Omental fat pad (tissue), 4 donors: Measurements from ENCODE around the gene FBXO45. TPM values are rescaled to one million over a fixed set of nuclear protein-coding genes. Genes with fewer than 3 reads are reported as not detected.
"Not testable (repeated sequence)": the region's sequence is repeated elsewhere in the genome, so short reads cannot be mapped to it uniquely, and the experiment has no call there.

Experiments used
- ATAC-seq: fragments of 150-250 bp; one replicate; pipeline ENCODE4 v1.9.1; 2016; ENCODE audit warnings: mild to moderate bottlenecking, moderate library complexity; ENCODE audit not compliant: low FRiP score
- DNase-seq: peaks from one replicate; pipeline ENCODE4 v3.0.0-alpha.2; 2019; ENCODE audit warnings: low spot score
- CTCF ChIP-seq, 3 donors: fragments of 450-650 bp; IDR thresholded peaks; one replicate each; pipeline ENCODE4 v1.5.1; 2016 to 2017; ENCODE audit warnings: antibody characterized with exemption in 3 of 3, mild to moderate bottlenecking in 3 of 3, moderate library complexity in 2 of 3
- total RNA-seq, 4 donors: library from RNA; depleted of rRNA; stranded (reverse); fragments of >200 nt; gene quantifications; one replicate each; pipeline ENCODE4 v1.1.0, GENCODE V29; 2016

Gene FBXO45
- total RNA-seq, 4 donors from 2014 or later: 7.0 to 11.3 (median 7.1) TPM

GRCh38 chr3:196546537-196546936, 21.9 kb upstream of the FBXO45 start:
- TF ChIP-seq CTCF (IDR thresholded peaks at IDR 0.05): no peak
- no peak for ATAC-seq
- DNase-seq: no peak

- ATAC-seq: no peak
- DNase-seq: no peak
- no peak for TF ChIP-seq CTCF (IDR thresholded peaks at IDR 0.05)
Measured at GRCh38 chr3:196547067-196547466, 21.4 kb upstream of the FBXO45 start.

GRCh38 chr3:196549312-196549711, 19.1 kb upstream of the FBXO45 start:
- not testable (repeated sequence) for DNase-seq, ATAC-seq

GRCh38 chr3:196550172-196550571, 18.3 kb upstream of the FBXO45 start:
- not testable (repeated sequence) for DNase-seq

GRCh38 chr3:196552253-196552652, 16.2 kb upstream of the FBXO45 start:
- ATAC-seq (no peak), DNase-seq (no peak)
- TF ChIP-seq CTCF (IDR thresholded peaks at IDR 0.05): no peak

More at GRCh38 chr3:196550172-196550571, 18.3 kb upstream of the FBXO45 start:
- ATAC-seq: not testable (repeated sequence)

GRCh38 chr3:196553551-196553950, 14.9 kb upstream of the FBXO45 start:
- DNase-seq (no peak), ATAC-seq (no peak)
- no peak for TF ChIP-seq CTCF (IDR thresholded peaks at IDR 0.05)

- ATAC-seq: no peak
- DNase-seq: no peak
- TF ChIP-seq CTCF (IDR thresholded peaks at IDR 0.05): no peak
Measured at GRCh38 chr3:196554205-196554604, 14.3 kb upstream of the FBXO45 start.

GRCh38 chr3:196555295-196555694, 13.2 kb upstream of the FBXO45 start:
- ATAC-seq (no peak), DNase-seq (no peak)
- no peak for TF ChIP-seq CTCF (IDR thresholded peaks at IDR 0.05)
